C4-2B (cell line): ENCODE measurements around the gene FNIP2.

ENCODE experiments used
- CTCF ChIP-seq: fragments of 450-650 bp; conservative IDR thresholded peaks from 2 replicates; pipeline ENCODE4 v1.5.1; 2017; ENCODE audit warnings: mild to moderate bottlenecking
- ZFX ChIP-seq: fragments of 450-650 bp; IDR thresholded peaks from 2 replicates; pipeline ENCODE4 v1.6.1; 2017

DNA sequence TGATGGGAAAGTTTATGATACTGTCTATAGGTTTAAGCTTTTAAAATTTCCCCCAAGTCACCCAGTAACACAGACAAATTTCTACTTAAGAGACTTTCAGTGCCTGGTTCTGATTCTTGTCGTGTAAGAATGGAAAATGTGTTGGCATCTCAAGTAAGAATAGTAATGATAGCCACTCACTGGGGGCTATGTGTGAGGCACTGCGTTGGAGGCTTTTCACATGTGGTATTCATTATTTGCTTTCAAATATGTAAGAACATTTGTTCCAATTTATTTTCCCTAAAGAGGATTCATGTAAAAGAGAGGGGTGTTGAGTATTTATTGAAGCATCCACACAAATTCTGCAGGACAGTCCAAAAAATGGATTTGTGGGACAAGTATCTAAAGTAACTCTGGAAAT is 143.6 kb downstream of the FNIP2 start:
- TF ChIP-seq CTCF (no peak), ZFX (no peak)
